ENCODE data around the gene MESP2.

The MESP2 gene

DNA sequence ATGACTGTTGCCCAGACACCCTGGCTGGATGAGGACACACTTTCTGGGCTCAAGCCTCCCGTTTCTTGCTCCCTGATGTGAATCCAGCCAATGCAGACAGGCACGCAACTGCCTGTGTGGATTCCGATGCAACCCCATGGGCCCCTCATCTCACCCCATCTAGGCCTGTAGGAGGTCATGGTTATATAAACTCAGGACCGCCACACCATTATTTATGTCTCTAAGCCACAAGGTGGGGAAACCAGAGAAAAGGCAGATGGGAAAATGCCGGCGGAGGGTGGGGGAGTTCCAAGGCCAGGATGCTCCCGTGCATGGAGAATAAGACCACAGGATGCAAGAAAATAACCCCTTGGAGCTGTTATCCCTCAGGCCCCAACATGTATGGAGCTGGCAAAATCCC, 27.1 kb upstream of the MESP2 start:
- H3K27ac ChIP-seq (ENCODE audit: low read depth, low read length, poor library complexity, severe bottlenecking), result no peak overlapping the region
- no peaks in the 10 kb centered on the region for H3K9me3 ChIP-seq (ENCODE audit: low read length)
- peaks cover 13% of the 10 kb centered on the region for H3K4me1 ChIP-seq (ENCODE audit: insufficient read depth, low read length, severe bottlenecking)
- no peaks in the 10 kb centered on the region; the same call in none of the 2 replicates for H3K27me3 ChIP-seq (ENCODE audit: insufficient read depth, low read length)
- H3K4me2 ChIP-seq (ENCODE audit: low read length), result no peak overlapping the region
- no peaks in the 10 kb centered on the region for H3K79me2 ChIP-seq (ENCODE audit: insufficient read depth, low read length)
- no peaks in the 10 kb centered on the region for H3K36me3 ChIP-seq (ENCODE audit: insufficient read depth, low read length)
- no peaks in the 10 kb centered on the region for H3F3A ChIP-seq (ENCODE audit: insufficient read depth, low read length)
- no peak overlapping the region for H3K9ac ChIP-seq (ENCODE audit: low read length)
- no peak overlapping the region for H3K4me3 ChIP-seq (ENCODE audit: low read depth, low read length, poor library complexity, severe bottlenecking)
- no peaks in the 10 kb centered on the region for H3K9me2 ChIP-seq (ENCODE audit: low read depth, low read length)
- no peak for TF ChIP-seq EZH2 (IDR thresholded peaks at IDR 0.05; ENCODE audit: borderline replicate concordance, low read length)
- no peaks in the 10 kb centered on the region for H4K20me1 ChIP-seq (ENCODE audit: insufficient read depth, low read length)
- no peak overlapping the region for H2AFZ ChIP-seq (ENCODE audit: low read length)

DNA sequence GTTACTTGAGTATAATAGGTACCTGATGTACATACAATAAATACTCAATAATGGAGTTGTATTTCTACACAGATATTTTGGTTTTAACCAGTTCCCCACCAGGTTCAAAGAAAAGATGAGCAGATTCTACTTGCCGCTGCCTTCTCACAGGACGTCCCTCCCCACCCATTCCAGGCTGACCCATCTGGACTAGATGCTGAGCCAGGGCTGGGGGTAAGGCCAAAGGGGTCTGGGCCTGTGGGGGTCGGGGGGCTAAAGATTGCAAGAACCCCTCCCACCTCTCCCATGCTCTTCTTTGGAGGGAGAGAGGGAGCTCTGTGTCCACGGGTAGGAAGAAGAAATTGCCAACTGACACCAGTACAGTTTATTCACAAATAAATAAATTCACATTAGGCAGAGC, 26.6 kb upstream of the MESP2 start:
- Histone ChIP-seq H3K79me2 (ENCODE audit: insufficient read depth, low read length) (no peaks in the 10 kb centered on the region), H2AFZ (ENCODE audit: low read length) (no peak overlapping the region), H3K9me3 (ENCODE audit: low read length) (no peaks in the 10 kb centered on the region), H3K4me2 (ENCODE audit: low read length) (no peak overlapping the region), H3K9me2 (ENCODE audit: low read depth, low read length) (no peaks in the 10 kb centered on the region), H3K4me3 (ENCODE audit: low read depth, low read length, poor library complexity, severe bottlenecking) (no peak overlapping the region), H3K9ac (ENCODE audit: low read length) (no peak overlapping the region), H4K20me1 (ENCODE audit: insufficient read depth, low read length) (no peaks in the 10 kb centered on the region), H3F3A (ENCODE audit: insufficient read depth, low read length) (no peaks in the 10 kb centered on the region), H3K27ac (ENCODE audit: low read depth, low read length, poor library complexity, severe bottlenecking) (no peak overlapping the region), H3K4me1 (ENCODE audit: insufficient read depth, low read length, severe bottlenecking) (peaks cover 13% of the 10 kb centered on the region), H3K36me3 (ENCODE audit: insufficient read depth, low read length) (no peaks in the 10 kb centered on the region), H3K27me3 (ENCODE audit: insufficient read depth, low read length) (no peaks in the 10 kb centered on the region; the same call in none of the 2 replicates)
- no peak for TF ChIP-seq EZH2 (IDR thresholded peaks at IDR 0.05; ENCODE audit: borderline replicate concordance, low read length)
- TF ChIP-seq, protein P1, sequence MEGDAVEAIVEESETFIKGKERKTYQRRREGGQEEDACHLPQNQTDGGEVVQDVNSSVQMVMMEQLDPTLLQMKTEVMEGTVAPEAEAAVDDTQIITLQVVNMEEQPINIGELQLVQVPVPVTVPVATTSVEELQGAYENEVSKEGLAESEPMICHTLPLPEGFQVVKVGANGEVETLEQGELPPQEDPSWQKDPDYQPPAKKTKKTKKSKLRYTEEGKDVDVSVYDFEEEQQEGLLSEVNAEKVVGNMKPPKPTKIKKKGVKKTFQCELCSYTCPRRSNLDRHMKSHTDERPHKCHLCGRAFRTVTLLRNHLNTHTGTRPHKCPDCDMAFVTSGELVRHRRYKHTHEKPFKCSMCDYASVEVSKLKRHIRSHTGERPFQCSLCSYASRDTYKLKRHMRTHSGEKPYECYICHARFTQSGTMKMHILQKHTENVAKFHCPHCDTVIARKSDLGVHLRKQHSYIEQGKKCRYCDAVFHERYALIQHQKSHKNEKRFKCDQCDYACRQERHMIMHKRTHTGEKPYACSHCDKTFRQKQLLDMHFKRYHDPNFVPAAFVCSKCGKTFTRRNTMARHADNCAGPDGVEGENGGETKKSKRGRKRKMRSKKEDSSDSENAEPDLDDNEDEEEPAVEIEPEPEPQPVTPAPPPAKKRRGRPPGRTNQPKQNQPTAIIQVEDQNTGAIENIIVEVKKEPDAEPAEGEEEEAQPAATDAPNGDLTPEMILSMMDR (IDR thresholded peaks at IDR 0.05; ENCODE audit: low read length), result no peak

DNA sequence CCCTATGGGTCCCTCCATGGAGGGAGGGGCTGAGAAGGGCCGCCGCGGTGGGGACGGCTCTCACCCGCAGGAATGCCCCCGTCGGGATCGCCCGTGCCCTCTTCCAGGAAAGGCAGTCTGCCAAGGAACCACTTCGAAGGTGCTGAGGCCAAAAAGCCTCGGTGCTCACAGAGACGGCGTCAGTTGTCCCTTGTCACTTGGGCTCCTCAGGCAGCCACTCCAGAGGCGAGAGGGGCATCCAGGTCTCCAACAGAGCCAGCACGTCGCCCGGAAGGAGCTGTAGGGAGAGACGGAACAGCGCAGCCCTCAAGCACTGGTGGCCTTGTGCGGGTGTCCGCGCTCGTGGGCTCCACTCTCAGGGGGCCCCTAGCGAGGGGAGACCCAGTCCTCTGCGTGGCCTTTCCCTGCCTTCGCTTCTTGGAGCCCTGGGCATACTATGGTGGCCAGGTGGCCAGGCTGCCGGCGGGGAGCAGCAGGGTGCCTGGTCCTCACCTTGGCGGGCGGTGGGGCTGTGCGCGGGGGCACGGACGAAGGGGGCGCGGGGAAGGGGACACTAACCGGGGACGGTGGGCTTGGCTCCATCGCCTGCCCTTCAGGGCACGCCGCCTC, 26.1 kb upstream of the MESP2 start:
- Histone ChIP-seq H3F3A (ENCODE audit: insufficient read depth, low read length) (no peaks in the 10 kb centered on the region), H3K9me3 (ENCODE audit: low read length) (no peaks in the 10 kb centered on the region), H3K4me3 (ENCODE audit: low read depth, low read length, poor library complexity, severe bottlenecking) (peak overlapping the region; percentile 70), H3K27ac (ENCODE audit: low read depth, low read length, poor library complexity, severe bottlenecking) (no peak overlapping the region), H3K27me3 (ENCODE audit: insufficient read depth, low read length) (no peaks in the 10 kb centered on the region; the same call in 1 of the 2 replicates), H3K9me2 (ENCODE audit: low read depth, low read length) (no peaks in the 10 kb centered on the region), H3K79me2 (ENCODE audit: insufficient read depth, low read length) (no peaks in the 10 kb centered on the region), H3K4me2 (ENCODE audit: low read length) (peak overlapping the region; percentile 93), H3K4me1 (ENCODE audit: insufficient read depth, low read length, severe bottlenecking) (peaks cover 13% of the 10 kb centered on the region), H3K9ac (ENCODE audit: low read length) (peak overlapping the region; percentile 70; the same call in 1 of the 2 replicates), H4K20me1 (ENCODE audit: insufficient read depth, low read length) (no peaks in the 10 kb centered on the region), H3K36me3 (ENCODE audit: insufficient read depth, low read length) (no peaks in the 10 kb centered on the region), H2AFZ (ENCODE audit: low read length) (no peak overlapping the region)
- TF ChIP-seq, protein P1 (IDR thresholded peaks at IDR 0.05; ENCODE audit: low read length), result no peak
- TF ChIP-seq EZH2 (IDR thresholded peaks at IDR 0.05; ENCODE audit: borderline replicate concordance, low read length), result no peak

Data from OCI-LY1 (cell line).